ENCODE results near the gene LHFPL6. TPM values are rescaled to one million over a fixed set of nuclear protein-coding genes. Genes with fewer than 3 reads are reported as not detected.

Gene LHFPL6
- total and polyA plus RNA-seq, 9 of the 15 experiments (the other 6 are each of a cell fraction or from before 2014, with no cell fraction given), result 0.18 TPM; not detected in 8

DNA sequence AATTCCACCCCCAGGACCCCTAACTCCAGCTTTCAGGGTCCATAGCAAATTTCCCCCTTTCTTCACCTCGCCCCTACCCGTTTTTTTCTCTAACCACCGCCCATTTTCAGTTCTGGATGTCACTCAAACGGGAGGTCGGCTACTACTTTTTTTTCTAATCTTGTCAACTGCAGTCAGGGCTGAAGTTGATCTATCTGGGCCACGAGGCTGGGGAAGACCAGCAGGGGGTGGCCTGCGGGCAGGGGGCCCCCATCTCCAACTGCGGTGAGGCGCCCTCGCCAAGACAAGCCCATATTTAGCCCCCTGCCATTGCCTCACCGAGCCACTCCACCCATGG, 748 bp downstream of the LHFPL6 start:
- no peak for FAIRE-seq
- Histone ChIP-seq H3K9me1 (ENCODE audit: control insufficient read depth, insufficient read depth, low read length) (no peaks in the 10 kb centered on the region), H3K4me2 (ENCODE audit: insufficient read depth, low read length) (no peak overlapping the region), H3K9me3 (replicated peaks; ENCODE audit: control insufficient read depth, insufficient read depth, low read depth, low read length) (no peaks in the 10 kb centered on the region), H3K79me2 (ENCODE audit: control insufficient read depth, insufficient read depth, low read length) (no peaks in the 10 kb centered on the region), H4K20me1 (replicated peaks; ENCODE audit: control insufficient read depth, insufficient read depth, low read length) (no peaks in the 10 kb centered on the region), H3K36me3 (ENCODE audit: control insufficient read depth, insufficient read depth, low read length) (no peaks in the 10 kb centered on the region), H2AFZ (ENCODE audit: low read depth, low read length) (no peak overlapping the region), H3K4me1 (replicated peaks in 1 of 2; ENCODE audit: control insufficient read depth in 2 of 2, insufficient read depth in 2 of 2, low read length in 2 of 2) (peaks cover 0 to 9% of the 10 kb centered on the region in 2 experiments; a peak in 2 of 5 replicates), H3K27ac (ENCODE audit: extremely low read depth, low read depth, low read length) (no peak overlapping the region), H3K9ac (ENCODE audit: insufficient read depth in 1 of 2, low read depth in 2 of 2, low read length in 2 of 2) (no peak overlapping the region), H3K27me3 (ENCODE audit: control insufficient read depth in 2 of 2, insufficient read depth in 2 of 2, low read length in 2 of 2) (peaks cover 7 to 15% of the 10 kb centered on the region in 2 experiments; a peak in 4 of 5 replicates), H3K4me3 (no peak overlapping the region)
- in situ Hi-C loops (cut with MboI) (loop anchor here (25.0 kb wide), 1 partner anchor 640 kb away; no protein-coding TSS in a partner anchor), intact Hi-C loops (cut with micrococcal nuclease) (no loop called here)
- ChIA-PET CTCF (ENCODE audit: low intra/inter-chr PET ratio) (no interaction called here), POLR2A (no interaction called here)
- DNase-seq (ENCODE audit: extremely low read depth in 1 of 4, low spot score in 3 of 4), result no peak
- TF ChIP-seq BCOR (IDR thresholded peaks at IDR 0.05), result no peak
- TF ChIP-seq ZNF23 (CRISPR knock-in tag; IDR thresholded peaks at IDR 0.05), result no peak
- TF ChIP-seq LEF1 (IDR thresholded peaks at IDR 0.05), result no peak
- TF ChIP-seq ZNF253 (CRISPR knock-in tag; conservative IDR thresholded peaks at IDR 0.05), result no peak
- no peak for TF ChIP-seq HNRNPK (IDR thresholded peaks at IDR 0.05; ENCODE audit: low read depth, low read length, poor library complexity, severe bottlenecking)
- TF ChIP-seq NELFE (IDR thresholded peaks at IDR 0.05; ENCODE audit: insufficient read depth, insufficient read length), result no peak
- TF ChIP-seq FOXM1 (IDR thresholded peaks at IDR 0.05; ENCODE audit: low read depth), result no peak
- TF ChIP-seq FOXM1 (CRISPR knock-in tag; IDR thresholded peaks at IDR 0.05; ENCODE audit: low read depth), result no peak
- TF ChIP-seq NCOA2 (IDR thresholded peaks at IDR 0.05; ENCODE audit: partially characterized antibody in 2 of 2), result no peak
- TF ChIP-seq KAT7 (CRISPR knock-in tag; IDR thresholded peaks at IDR 0.05; ENCODE audit: borderline replicate concordance), result no peak
- no peak for TF ChIP-seq STAT5A (IDR thresholded peaks at IDR 0.05; ENCODE audit: borderline replicate concordance, low read length)
- no peak for TF ChIP-seq POLR3A (IDR thresholded peaks at IDR 0.05; ENCODE audit: borderline replicate concordance, extremely low read depth, insufficient read depth, insufficient read length)
- TF ChIP-seq ZNF354B (CRISPR knock-in tag; IDR thresholded peaks at IDR 0.05), result no peak
- TF ChIP-seq, protein P1, sequence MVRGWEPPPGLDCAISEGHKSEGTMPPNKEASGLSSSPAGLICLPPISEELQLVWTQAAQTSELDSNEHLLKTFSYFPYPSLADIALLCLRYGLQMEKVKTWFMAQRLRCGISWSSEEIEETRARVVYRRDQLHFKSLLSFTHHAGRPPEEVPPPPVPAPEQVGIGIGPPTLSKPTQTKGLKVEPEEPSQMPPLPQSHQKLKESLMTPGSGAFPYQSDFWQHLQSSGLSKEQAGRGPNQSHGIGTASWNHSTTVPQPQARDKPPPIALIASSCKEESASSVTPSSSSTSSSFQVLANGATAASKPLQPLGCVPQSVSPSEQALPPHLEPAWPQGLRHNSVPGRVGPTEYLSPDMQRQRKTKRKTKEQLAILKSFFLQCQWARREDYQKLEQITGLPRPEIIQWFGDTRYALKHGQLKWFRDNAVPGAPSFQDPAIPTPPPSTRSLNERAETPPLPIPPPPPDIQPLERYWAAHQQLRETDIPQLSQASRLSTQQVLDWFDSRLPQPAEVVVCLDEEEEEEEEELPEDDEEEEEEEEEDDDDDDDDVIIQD (CRISPR knock-in tag; IDR thresholded peaks at IDR 0.05), result no peak
- TF ChIP-seq SPI1 (IDR thresholded peaks at IDR 0.05; ENCODE audit: borderline replicate concordance, low read depth, low read length), result no peak
- TF ChIP-seq MCM7 (IDR thresholded peaks at IDR 0.05), result no peak
- no TSS peak for BruUV-seq (replicated peaks)
- WGBS (ENCODE audit: insufficient coverage, low coverage, missing lambda C conversion rate), result 0% methylated on average over 8 of the region's 11 CpGs
- no peak for ATAC-seq
